GM19035 (cell line): Measurements from ENCODE around the gene HOXC13.

Source experiments
- ATAC-seq: cut with Tn5 transposase; IDR thresholded peaks from one replicate; pipeline ENCODE4 v1.9.1; 2021; ENCODE audit not compliant: unreplicated experiment

The HOXC13 gene

DNA sequence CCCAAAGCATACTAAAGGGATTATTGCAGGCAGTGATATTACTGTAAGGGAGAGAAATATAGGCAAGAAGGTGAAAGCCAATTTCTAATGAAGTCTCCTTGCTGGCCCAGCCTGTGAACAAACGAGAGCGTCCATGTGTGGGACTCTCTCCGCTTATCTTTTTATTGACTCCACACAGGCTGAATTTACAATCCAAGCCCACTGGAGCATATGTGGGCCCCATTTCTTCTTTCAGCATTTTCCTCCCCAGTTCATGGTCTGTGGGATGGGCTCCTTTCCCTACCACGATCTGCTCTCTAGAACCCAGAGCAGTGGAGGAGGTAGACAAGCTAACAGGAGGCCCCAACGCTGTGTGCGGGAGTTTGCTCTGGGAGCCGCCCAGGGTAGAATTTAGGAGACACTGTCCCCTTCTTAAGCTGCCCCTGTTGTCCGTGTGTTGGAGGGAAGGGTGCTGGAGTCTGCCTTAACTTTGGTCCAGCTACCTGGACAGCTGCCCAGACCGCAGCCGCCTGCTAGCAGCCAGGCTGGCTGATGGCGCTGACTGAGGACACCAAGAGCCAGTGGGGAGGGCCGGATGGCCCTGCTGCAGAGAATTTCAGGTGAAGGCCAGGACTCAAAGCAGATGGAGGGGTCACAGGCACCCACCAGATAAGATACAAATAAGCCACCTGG, 31.1 kb downstream of the HOXC13 start:
- no peak for ATAC-seq

DNA sequence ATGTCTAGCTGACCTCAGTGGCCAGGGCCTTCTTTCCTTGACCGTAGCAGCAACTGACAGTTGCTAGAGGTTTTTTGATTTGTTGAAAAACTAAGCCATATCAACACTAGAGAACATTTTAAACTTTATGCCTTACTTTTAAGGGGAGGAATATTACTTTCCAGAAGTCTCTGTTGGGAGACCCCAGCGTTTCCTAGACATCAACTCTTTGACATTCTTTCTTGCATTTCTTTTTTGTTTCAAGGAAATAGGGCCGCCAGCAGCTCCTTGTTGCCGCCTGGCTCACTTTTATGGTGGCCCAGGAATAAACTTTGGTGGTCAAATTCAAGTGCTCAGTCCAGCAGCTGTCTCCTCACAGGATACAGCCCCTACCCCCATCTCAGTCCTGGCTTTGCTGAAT, 31.8 kb downstream of the HOXC13 start:
- ATAC-seq = no peak

DNA sequence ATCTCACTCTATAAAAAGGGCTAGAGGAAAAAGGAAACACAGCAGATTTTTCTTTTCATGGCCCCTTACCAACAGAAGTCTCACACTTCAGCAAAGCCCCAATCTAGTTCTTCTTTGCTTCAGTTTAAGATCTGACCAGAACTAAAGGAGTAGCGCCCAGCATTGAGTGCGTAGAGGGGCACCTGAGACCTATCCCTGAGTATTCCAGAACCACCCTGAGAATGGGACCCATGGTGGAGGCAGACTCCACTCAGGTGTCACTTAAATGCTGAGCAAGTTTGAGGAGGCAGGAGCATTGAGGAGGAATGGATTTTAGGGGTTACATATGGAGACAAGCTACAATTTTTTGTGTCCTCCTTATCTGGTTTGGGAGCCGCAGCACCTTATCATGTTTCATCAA, 32.5 kb downstream of the HOXC13 start:
- ATAC-seq = no peak

DNA sequence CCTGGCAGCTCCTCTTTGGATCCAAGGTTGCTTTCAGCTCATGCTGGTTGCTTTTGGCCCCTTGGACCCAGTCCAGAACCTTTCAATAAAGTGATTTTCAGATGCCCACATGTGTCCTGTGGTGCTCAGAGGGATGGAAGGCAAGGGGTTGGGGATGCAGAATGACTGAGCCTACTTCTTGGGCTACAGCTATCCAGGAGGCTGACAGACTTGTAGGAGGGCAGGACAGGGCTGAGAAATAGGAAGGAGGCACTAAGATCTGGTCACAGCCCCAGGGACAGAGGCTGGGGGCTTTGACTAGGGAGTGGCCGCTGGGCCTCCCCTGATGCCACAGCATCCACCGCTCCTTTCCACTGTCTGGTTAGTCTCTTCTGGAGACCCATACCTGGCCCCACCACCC, 33.1 kb downstream of the HOXC13 start:
- no peak for ATAC-seq

DNA sequence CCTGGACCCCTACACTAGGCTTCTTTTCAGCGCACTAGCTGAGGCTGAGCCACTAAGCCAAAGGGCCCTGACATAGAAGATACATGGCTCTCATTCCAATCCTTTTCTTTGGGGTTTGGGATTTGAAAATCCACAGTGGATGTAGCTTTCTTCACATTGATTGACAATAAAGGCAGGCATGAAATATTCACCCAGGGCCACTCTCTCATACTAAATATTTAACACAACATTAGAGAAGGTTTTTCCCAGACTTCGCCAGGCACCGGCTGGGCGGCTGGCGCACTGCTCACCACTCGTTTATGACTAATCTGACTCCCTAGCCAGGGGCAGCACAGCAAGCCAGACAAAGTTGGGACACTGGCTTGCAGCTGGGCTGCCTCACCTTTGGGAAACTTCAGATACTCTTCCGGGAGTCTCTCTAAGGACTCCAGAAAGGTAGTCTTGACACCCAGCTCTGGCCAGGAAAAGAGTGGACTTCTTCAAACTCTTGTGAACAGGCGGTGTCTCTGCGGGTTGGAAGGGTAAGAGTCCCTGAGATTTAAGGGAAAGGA, 33.6 kb downstream of the HOXC13 start:
- no peak for ATAC-seq

DNA sequence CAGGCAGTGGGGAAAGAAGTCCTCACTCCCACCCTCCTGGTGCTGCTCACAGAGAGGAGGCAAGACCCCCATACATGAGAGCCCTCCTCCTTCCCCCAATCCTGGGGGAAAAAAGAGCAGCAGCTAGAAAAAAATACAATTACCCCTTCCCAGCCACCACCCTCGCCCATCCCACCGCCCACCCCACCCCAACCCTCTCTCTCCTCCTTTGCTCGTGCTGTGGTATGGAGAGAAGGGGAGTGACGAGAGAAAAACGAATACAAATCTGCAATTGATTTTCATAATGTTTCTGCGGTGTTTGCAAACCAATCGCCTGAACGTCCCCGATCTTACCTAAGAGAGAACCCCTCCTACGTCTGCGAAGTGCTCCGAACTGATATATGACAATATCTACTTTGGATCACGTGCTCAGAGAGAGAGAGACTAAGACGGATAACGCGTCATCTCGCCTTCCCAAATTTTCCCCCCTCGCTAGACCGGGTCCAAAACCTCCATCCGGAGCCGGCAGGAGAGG, 34.1 kb downstream of the HOXC13 start, which contains the start of gene HOXC11:
Gene HOXC11 (plus strand): TSS at position 405 of the 514 bp plus-strand sequence. CDS start 116 bp downstream, outside the sequence.
- ATAC-seq = no peak

DNA sequence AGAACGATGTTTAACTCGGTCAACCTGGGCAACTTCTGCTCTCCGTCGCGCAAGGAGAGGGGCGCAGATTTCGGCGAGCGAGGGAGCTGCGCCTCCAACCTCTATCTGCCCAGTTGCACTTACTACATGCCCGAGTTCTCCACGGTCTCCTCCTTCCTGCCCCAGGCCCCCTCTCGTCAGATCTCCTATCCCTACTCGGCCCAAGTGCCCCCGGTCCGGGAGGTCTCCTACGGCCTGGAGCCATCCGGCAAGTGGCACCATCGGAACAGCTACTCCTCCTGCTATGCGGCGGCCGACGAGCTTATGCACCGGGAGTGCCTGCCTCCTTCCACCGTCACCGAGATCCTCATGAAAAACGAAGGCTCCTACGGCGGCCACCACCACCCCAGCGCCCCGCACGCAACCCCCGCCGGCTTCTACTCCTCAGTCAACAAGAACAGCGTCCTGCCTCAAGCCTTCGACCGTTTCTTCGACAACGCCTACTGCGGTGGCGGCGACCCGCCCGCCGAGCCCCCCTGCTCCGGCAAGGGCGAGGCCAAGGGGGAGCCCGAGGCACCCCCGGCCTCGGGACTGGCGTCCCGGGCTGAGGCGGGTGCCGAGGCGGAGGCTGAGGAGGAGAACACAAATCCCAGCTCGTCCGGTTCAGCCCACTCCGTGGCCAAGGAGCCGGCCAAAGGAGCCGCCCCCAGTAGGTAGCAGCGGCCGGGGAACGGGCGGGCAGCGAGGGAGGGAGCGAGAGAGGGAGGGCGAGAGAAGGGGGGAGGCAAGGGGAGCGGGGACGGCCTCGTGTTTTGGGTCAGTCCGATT, 34.8 kb downstream of the HOXC13 start:
- no peak for ATAC-seq

DNA sequence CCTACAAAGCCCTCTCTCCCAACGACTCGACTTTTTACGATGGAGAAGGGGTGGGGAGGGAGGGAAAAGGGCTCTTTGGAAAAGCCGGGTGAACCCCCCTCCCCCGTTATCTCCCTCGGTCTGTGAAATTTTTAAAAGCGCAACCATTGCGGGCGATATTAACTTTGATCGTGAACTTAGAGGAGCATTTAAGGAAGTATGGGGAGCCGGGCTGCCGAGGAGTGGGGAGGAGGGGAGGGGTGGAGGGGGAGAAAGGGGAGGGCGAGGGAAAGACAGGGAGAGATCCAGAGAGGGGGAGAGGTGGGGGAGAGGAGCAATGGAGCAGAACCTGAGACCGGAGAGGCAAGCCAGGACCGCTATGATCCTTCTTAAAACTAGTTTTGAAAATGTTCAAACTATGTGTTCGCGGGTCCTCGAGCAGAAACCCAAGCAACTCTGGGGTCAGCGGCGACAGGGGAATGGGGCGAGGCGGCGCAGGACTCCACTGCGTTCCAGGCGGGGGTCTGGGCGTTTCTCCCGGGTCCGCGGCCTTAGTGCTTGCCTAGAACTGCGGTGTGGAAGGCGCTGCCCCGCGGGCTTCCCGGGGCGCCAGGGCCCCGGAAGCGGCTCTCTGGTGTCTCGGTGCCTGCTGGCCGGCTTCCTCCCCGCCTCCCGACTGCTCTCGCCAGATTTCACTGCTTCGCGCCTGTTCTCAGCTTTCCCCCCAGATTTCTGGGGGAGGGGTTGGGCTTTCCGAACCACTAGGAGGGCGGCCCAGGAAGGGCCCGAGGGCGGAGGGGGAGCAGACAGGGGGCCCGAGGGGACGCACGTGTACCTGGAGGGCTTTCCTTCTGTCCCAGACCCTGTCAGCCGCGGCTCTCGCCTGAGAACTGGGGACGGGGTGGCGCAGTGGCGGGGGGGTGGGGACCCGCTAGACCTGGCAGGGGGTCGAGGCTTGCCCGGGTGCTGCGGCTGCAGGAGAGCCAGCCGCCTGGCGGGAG, 35.7 kb downstream of the HOXC13 start, which contains the start of gene HOTAIR:
Gene HOTAIR (minus strand): TSS at position 871 of the 980 bp plus-strand sequence.
- no peak for ATAC-seq

DNA sequence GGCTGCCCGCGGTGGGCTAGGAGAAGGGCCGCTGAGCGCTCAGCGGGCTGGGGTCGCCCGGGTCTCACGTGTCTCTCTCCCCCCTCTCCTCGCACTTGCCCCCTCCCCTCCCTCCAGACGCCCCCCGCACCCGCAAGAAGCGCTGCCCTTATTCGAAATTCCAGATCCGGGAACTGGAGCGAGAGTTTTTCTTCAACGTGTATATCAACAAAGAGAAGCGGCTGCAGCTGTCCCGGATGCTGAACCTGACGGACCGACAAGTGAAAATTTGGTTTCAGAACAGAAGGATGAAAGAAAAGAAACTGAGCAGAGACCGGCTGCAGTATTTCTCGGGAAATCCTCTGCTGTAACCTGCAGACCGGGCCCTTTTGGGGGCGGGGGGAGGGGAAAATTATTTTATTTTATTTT, 36.4 kb downstream of the HOXC13 start:
- ATAC-seq = no peak

DNA sequence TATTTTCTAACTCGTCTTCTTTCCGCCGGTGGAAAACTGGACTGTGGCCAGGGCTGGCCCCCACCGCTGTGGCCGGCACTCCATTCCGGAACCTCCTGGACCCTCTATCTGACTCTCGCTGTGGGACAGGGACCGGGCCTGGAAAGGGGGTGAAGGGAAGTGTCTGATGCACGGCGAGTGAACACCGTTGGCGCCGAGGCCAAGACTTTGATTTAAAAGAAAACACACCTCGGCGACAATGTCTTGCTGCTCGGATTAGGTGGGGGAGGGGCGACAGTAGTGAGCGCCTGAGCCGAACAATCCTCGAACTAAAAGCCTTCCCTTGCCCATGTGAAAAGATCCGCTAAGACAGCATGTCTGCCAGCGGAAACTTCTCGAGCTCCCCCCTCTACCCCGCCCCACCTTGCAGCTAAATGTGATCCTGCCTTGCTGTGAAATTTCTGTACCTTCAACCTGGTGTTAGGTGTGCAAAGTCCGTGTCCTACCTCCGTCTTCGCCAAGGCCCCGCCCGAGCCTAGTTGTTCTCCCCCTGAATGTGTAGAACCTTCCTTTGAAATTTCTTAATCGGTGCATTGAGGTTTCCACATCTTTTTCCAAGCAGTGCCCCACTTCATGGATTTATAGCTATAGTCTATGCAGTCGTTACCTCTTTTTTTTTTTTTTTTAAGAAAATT, 37.0 kb downstream of the HOXC13 start:
- ATAC-seq = no peak

DNA sequence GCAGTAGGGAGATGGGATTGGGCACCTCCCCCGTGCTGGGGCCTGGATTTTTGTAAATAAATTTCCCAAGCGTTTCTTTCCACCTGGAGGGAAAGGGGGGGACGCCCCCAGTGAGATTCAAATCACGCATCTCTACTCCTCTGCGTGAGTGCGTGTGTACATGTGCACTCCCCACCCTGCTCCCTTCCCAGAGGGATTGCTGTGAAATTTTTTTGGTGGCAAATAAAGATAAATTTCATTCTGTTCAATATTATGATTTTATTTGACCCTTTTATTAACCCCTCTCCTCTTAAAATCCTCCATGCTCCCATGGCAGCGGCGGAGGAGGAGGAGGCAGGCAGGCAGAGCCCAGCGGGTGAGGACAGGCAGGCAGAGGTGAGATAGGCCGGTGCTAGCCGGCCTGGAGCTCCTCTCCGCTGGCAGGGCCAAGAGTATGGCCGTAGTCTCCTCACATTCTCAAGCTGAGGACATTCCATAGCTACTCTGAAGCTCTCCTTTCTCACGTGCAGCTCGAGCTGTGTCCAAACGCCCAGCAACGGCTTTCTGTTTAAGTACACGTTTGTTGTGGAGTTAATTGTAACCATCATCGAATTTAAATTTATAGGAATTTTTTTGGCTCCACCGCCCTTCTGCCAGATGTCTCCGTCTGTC, 37.7 kb downstream of the HOXC13 start:
- ATAC-seq = no peak

DNA sequence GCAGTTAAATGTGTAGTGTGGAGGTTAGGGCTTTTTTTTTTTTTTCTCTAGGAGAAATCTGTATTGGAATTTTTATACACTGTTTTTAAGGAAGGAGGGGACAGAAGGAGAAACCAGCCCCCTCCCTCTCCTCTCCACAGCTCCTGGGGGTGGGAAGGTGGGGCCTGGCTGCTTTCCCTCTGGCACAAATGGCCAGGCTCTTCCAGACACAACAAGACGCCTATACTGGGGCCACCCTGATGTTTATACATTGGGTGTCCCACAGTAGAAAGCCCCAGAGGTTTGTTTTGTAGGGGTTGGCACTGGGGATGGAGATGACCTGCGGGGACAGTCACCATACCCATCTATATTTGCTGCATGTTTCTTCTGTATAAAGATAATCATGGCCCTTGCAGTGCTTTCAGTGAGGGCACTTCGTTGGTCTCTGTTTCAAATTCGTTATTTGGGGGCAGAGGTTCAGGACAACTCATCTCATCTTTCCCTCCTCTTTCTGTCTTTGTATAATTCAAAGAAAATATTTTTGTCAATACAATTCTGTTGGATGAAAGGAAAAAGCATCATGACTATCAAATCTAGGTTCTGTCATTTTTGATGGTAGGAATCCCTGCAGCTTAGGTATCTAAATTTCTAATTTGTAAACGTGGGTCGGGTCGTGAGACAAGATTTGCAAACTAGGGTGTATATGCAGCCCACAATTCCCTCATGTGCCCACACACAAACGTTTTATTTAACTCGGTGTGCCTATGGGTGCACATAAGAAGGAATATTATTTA, 38.4 kb downstream of the HOXC13 start:
- ATAC-seq = no peak

DNA sequence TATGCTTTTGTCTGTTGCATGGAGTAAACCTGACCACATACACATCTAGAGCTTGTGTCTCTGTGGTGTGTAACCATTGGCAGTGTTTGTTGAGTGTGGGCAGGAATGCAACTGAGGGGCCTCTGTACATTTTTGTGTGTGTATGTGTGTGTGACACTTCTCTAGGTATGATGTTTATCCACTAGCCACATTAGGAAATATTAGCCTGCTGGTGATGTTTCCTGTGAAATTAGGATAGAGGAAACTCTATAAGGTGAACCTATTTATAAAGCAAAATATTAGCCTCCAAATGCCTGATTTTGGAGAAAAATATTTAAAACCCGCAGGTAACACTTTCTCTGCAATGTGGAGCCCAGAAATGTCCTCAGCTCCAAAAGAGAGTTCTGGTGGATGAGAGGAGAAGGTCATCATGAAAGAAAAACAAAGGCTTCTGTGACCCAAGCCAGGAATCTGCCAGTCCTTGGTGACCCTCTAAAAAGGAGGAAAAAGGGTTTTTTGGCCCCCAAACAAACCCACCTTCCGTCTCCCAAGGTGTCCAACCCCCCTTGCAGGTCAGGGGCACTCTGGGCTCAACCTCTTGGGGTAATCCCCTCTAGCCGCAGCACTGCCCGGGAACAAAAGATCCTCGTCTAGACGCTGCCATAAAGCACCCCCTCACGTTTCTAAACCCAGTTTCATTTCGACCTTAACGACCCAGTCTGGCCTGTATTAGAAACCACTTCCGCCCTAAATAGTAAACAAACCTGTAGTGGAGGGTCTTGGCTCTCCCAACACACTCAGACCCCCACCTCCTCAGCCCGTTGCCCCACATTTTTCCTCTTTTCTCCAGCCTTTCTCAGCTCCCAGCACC, 39.2 kb downstream of the HOXC13 start:
- ATAC-seq = no peak

DNA sequence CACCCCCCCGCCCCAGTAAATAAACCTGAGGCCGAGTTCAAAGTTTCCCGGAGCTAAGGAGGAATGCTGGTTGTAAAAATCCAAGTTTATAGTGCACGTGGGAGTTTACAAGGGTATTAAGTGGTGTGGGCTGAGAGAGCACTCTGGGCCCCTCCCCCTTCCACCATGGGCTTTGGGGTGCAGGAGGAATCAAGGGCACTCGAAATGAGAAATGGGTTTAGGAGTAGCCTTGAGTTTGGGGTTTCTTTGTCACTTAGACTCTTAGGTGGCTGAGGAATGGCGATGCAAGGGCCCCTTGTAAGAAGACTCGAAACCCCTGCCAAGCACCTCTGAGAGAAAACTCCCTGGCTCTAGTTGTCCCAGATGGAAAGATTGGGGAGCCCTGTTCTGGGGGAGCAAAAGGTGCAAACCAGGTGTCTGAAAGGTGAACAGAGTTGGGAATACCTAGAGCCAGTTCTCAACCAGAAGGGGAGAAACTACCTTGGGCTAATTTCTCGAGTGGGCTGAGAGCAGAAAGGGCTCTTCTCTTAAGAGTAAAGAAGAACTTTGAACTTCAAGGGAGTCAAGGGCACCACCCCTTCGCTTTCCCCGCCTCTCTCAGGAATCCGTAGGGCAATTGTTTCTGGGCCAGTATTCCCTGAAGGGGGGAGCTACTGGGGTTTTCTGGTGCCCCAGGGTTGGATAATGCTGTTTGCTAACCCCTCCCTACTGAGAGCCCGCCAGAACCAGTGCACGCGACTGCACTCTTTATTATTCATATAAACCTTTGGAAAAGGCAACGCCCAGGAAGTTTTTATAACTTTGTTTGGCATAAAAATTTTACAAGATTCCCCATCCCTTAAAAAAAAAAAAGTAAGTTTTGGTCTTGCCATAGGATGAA, 40.1 kb downstream of the HOXC13 start:
- ATAC-seq = no peak

DNA sequence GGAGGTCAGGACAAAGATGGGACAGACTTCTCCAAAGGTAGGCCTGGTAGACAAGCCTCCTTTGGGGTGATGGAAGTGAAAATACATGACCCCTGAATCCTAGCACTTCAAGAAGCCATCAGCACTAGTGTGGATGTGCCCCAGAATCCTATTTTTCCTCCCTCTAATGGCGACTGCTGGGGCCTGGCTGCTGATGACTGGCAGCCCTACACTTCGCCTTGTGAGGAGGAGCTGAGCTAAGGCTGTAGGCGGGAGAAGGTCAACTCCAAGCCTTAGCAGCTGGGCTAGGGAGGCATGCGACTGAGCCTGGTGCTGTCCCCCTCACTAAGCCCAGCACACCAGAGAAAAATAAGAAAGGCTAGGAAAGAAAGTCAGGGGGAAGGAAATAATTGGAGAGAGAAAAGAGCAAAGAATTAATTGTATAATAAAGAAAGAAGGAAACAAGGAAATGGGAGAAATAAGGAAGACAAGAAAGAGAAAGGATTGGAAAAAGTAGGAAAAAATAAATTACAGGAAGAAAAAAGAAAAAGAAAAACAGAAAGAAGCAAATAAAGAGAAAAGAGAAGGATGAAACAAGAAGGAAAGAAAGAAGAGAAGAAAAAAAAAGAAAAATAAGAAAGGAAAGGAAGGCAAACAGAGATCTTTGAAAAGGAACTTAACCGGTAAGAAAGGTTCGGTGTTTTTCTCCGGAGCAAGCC, 41.6 kb downstream of the HOXC13 start:
- ATAC-seq = no peak

DNA sequence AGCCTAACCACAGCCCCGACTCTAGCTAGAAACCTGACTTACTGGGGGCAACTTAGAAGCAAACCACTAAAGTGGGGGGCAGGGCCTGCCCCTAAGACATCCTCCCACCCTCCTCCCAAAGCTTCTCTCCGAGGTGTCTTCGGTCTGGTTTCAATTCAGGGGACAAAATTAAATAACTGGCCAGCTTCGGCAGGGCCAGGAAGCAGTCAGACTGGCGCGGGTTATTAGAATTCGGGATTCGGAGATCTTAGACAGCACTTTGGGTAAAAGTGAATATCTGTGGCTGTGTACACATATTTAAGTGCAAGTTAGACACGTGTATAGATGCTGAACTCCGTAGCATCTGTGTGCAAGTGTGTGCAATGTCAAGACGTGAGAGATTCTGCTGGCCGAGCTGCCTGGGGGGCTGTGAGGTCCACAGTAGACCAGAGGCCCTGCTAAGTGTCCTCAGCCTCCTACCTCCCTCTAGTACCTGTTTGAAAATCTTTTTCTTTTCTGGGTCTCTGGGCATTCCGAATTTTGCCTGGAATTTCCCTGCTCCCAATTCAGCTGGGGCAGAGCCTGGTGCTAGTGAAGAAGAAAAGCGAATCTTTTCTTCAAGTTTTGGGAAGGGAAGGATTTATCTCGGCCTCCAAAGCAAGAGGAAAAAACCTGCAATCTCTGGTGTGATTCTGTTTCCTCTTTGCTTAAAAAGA, 42.3 kb downstream of the HOXC13 start:
- no peak for ATAC-seq
